Stimulated activated CD8-positive, alpha-beta memory T cell treated with anti-CD3 and anti-CD28 coated beads, Interleukin-4, amount 100 ng/mL, for 4 hours (primary cell): ENCODE data around the gene ARRB1.

Experiments used
- DNase-seq, 2 donors: peaks; one replicate each; pipeline ENCODE4 v3.0.0-alpha.2; 2020; ENCODE audit warnings: low read depth in 2 of 2, low spot score in 1 of 2

ARRB1 gene

DNA sequence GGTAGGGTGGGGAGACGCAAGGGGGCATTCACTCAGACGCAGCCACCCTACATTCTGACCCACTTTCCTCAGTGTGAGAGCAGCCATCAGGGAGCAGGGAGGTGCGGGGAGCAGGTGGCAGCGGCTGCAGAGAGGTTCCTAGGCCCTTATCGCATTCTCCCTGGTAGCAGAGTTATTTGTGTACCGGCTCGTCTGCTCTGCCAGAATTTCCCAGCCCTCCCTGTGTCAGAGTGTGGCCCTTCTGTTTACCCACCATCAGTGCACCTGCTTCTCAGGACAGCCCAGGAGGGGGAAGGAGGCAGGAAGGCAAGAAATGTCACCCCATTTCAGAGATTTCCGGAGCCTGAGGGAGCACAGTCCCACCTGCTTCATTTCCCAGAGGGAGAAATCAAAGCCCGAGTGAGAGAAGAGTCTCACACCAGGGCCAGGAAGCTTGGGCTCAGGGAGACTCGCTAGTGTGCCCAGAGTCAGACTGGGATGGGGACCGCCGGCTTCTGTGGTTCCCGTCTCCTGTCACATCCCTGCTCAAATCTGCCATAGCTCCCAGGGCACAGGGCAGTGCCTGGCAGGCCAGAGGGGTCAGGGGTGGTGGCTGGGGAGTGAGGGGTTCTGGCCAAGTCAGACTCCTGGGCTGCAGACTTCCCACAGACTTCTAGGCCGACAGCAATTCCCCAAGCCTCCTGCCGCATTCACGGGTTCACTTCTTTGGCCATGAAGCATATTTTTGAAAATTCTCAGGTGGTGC is 49.7 kb downstream of the ARRB1 start:
- DNase-seq: no peak

- no peak for DNase-seq
Observed at GRCh38 chr11:75301131-75301530, 50.3 kb downstream of the ARRB1 start.

DNA sequence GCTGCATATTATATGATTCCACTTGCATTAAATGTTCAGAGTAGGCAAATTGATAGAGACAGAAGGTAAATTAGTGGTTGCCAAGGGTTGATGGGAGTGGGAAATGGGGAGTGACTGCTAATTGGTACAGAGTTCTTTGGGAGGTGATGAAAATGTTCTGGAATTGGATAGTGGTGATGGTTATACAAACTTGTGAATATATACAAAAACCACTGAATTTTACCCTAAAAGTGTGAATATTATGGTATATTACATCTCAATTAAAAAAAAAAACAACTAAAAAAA is 52.5 kb downstream of the ARRB1 start:
- no peak for DNase-seq

GRCh38 chr11:75298191-75298975 is 53.1 kb downstream of the ARRB1 start:
- DNase-seq: no peak

DNA sequence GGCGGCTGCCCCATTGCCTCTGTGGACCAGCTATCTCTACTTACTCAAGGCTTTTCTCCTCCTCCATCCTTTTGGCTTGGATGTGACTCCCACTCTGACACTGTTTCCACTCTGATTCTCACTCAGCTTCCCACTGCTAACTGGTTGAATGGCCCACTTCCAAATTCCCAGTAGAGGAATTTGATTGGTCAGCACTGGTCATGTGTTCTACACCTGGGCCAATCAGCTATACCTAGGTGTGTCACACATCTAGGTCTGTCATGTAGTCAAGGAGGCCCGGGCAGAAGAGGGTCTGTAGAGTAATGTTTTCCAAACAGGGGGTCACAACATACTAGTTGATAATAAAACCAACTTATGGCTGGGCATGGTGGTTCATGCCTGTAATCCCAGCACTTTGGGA is 57.6 kb downstream of the ARRB1 start:
- DNase-seq: no peak

GRCh38 chr11:75292943-75293342 is 58.5 kb downstream of the ARRB1 start:
- DNase-seq: no peak

GRCh38 chr11:75291741-75292140 is 59.7 kb downstream of the ARRB1 start:
- DNase-seq: no peak

GRCh38 chr11:75289919-75290318 is 61.5 kb downstream of the ARRB1 start:
- DNase-seq: no peak

DNA sequence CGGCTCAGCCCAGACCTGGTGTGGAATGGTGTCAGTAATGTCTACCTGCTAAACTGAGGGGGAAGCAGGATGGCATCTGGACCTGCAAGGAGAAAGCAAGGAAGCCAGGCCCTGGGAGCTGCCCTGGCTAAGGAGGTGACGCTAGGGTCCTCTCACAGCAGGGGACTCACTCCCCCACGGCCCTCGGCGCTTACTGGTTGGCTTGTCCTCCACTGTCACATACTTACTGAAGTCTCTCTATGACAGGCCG is 62.0 kb downstream of the ARRB1 start:
- no peak for DNase-seq

DNA sequence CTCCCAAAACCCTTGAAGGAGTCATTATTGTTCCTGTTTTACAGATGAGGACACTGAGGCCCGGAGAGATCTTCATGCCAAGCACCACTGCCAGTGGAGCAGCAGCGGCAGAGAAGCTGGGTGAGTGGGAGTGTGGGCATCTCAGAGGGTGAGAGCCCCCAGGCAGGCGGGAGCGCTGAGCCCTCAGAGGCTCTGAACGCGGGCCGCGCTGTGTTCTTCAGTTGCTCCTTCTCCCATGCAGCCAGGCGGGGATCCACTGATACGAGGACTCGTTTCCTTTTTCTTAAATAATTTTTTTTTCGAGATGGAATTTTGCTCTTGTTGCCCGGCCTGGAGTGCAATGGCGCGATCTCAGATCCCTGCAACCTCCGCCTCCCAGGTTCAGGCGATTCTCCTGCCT is 63.9 kb downstream of the ARRB1 start:
- DNase-seq: no peak

- DNase-seq: no peak
Observed at GRCh38 chr11:75286826-75287465, 64.5 kb downstream of the ARRB1 start.

DNA sequence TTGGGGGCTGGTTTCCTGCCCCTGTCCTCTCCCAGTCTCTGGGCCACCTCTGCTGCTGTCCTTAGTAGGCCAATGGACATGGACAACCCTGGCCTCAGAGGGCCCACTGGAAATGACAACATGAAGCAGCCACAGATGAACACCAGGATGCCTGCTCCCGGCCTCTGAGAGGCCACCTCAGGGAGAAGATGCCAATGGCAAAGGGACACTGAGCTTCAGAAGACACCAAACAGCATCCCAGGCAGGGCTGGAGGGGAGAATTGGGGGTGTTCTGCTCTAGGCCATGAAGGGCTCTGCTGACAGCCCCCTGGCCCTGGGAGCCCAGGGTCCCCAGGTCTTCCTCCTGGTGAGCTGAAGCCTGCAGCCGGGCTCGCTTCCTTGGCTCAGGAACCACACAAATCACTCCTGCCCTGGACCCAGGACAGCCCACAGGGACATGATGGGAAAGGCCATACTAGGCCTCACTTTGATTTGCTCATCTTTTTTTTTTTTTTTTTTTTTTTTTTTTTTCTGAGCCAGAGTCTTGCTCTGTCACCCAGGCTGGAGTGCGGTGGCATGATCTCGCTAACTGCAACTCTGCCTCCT is 65.6 kb downstream of the ARRB1 start:
- no peak for DNase-seq

DNA sequence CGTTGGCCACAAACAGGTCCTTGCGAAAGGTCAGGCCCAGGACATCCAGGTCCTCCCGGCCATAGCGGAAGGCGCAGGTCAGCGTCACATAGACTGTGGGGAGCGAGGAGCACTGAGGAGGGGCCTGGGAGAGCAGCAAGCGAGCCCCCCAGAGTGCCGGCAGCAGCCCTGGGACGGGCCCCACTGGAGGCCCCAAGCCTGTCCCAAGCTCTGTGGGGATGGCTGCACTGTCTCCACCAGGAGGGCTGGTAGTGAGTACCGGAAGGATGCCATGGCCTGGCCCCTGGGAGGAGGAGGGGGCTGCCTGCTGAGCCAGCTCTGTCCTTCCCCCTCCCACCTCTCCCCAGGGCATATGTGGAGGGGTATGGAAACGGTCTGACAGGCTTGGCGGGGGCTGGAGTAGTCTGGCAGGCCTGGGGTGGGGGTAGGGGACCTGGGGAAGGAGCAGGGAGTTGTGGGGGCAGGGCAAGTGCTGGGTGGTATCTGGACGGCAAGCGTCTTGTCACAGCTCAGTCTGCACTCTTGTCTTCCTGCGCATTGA is 68.0 kb downstream of the ARRB1 start:
- DNase-seq: no peak

DNA sequence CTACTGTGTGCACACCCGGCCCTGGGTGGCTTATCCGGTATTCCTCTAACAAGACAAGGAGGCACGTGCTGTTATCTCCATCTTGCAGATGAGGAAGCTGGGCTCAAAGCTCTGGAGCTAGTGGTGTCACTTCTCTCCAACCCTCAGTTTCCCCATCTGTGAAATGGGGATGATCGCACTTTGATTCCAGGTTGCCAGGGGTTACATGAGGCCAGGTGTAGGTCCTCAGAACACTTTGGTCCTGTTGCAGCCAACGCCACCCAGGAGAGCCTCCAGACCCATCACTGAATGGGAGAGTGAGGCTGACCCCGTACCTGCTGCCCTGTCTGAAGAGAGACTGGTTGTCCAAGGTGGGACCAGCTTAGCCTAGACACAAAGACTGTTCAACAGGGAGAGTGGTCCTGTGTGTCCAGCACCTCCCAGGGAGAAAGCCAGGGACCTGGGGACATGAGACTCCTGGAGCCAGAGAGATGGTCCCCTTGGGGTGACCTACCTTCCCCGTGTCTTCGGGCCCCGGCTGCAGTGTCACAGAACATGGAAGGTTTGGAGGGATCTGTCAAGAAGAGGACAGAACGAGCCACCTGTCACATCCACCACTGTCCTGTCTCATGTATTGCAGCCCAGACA is 69.9 kb downstream of the ARRB1 start:
- no peak for DNase-seq

- no peak for DNase-seq
Observed at GRCh38 chr11:75280770-75281468, 70.5 kb downstream of the ARRB1 start.

DNA sequence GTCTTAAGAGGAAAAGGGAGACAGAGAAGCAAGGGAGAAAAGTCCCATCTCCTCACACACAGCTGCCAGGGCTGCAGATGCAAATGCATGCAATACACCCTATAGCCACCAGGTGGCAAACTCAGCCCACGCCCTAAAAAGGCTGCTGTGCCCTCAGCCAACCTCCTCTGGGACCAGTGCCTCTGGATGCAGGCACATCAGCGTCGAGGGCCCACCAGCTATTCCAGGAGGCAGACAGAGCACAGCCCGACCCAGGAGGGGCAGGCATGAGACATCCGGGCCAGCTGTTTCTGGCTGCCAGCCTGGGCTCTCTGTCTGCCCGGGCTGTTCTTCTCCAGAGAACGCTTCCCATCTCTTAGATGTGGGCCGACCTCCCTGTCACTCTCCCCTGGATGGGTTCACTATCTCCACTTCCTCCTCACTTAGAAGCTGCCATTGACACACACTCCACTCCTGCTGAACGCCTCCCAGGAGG is 71.2 kb downstream of the ARRB1 start:
- DNase-seq: peak; percentile 36 to 54

GRCh38 chr11:75279273-75279672 is 72.2 kb downstream of the ARRB1 start:
- DNase-seq: no peak

GRCh38 chr11:75277991-75278790 is 73.3 kb downstream of the ARRB1 start:
- no peak for DNase-seq

DNA sequence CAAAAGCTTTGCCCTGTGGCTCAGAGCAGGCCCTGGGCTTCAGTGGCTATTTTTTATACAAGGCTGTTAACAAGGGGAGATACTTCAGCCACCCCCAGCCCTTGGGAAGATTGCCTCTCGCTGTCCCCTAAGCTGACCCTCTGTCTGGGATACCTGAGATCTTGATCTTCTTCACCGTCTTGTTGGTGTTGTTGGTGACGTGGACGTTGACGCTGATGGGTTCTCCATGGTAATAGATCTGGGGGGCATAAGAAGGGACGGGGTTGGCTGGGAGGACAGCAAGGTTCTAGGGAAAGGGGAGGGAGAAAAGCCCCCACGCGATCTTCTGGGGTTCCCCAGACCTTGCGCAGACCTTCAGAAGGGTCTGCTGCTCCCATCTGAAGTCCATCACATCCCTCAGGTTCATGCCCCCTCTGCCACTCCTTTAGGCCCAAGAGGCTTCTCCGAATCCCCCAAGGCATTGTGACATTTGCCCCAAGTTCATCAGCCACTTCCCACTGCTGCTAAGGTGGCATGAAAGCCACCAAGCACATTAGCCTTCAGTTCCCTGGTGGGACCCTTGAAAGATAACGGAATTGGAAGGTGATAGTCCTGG is 74.2 kb downstream of the ARRB1 start:
- DNase-seq: no peak

GRCh38 chr11:75276686-75277085 is 74.8 kb downstream of the ARRB1 start:
- DNase-seq: no peak
